GM12891 (cell line): Measurements from ENCODE around the gene CYP51A1.
"Not testable (repeated sequence)": the region's sequence is repeated elsewhere in the genome, so short reads cannot be mapped to it uniquely, and the experiment has no call there.

ENCODE experiments used
- DNase-seq: peaks from one replicate; pipeline ENCODE4 v3.0.0; 2011; ENCODE audit warnings: low spot score; ENCODE audit not compliant: insufficient read length
- FAIRE-seq: peaks from 2 replicates; lab custom pipeline; 2011; peaks lifted over from hg19 to GRCh38; lab: Jason Lieb, UNC
- PAX5 ChIP-seq: IDR thresholded peaks from 2 replicates; pipeline ENCODE4 v1.6.1; 2011; ENCODE audit warnings: low read length, moderate library complexity, mild to moderate bottlenecking; ENCODE audit not compliant: insufficient read depth, severe bottlenecking
- POLR2A ChIP-seq: IDR thresholded peaks from 2 replicates; pipeline ENCODE4 v1.6.1; 2011; ENCODE audit warnings: low read depth, low read length, control low read depth
- POLR2AphosphoS5 ChIP-seq: IDR thresholded peaks from 2 replicates; pipeline ENCODE4 v1.6.1; 2011; ENCODE audit warnings: low read depth, low read length, control low read depth
- POU2F2 ChIP-seq: IDR thresholded peaks from 2 replicates; pipeline ENCODE4 v1.6.1; 2011; ENCODE audit warnings: low read depth, mild to moderate bottlenecking, control low read depth, low read length, moderate library complexity
- SPI1 ChIP-seq: IDR thresholded peaks from 2 replicates; pipeline ENCODE4 v1.6.1; 2011; ENCODE audit warnings: low read depth, low read length, control low read depth
- TAF1 ChIP-seq: IDR thresholded peaks from 2 replicates; pipeline ENCODE4 v1.6.1; 2011; ENCODE audit warnings: low read depth, low read length, control low read depth

Gene CYP51A1

GRCh38 chr7:92150450-92151017, 16.3 kb upstream of the CYP51A1 start:
- FAIRE-seq (no peak), DNase-seq (no peak)
- TF ChIP-seq POU2F2 (no peak), SPI1 (no peak), PAX5 (no peak), POLR2AphosphoS5 (no peak), POLR2A (no peak), TAF1 (no peak)

- TF ChIP-seq PAX5 (no peak), POLR2AphosphoS5 (no peak), SPI1 (no peak), TAF1 (no peak), POU2F2 (no peak), POLR2A (no peak)
- FAIRE-seq (no peak), DNase-seq (no peak)
Observed at GRCh38 chr7:92149736-92150239, 15.5 kb upstream of the CYP51A1 start.

DNA sequence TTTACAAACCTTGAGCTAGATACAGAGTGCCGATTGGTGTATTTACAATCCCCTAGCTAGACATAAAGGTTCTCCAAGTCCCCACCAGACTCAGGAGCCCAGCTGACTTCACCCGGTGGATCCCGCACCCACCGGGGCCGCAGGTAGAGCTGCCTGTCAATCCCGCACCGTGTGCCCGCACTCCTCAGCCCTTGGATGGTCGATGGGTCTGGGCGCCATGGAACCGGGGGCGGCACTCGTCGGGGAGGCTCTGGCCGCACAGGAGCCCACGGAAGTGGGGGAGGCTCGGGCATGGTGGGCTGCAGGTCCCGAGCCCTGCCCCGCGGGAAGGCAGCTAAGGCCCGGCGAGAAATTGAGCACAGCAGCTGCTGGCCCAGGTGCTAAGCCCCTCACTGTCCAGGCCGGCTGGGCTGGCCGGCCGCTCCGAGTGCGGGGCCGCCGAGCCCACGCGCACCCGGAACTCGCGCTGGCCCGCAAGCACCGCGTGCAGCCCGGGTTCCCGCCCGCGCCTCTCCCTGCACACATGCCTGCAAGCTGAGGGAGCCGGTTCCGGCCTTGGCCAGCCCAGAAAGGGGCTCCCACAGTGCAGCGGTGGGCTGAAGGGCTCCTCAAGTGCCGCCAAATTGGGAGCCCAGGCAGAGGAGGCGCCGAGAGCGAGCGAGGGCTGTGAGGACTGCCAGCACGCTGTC, 9.1 kb upstream of the CYP51A1 start:
- not testable (repeated sequence) for DNase-seq, FAIRE-seq

- not testable (repeated sequence) for FAIRE-seq, DNase-seq
Observed at GRCh38 chr7:92142791-92143190, 8.5 kb upstream of the CYP51A1 start.

DNA sequence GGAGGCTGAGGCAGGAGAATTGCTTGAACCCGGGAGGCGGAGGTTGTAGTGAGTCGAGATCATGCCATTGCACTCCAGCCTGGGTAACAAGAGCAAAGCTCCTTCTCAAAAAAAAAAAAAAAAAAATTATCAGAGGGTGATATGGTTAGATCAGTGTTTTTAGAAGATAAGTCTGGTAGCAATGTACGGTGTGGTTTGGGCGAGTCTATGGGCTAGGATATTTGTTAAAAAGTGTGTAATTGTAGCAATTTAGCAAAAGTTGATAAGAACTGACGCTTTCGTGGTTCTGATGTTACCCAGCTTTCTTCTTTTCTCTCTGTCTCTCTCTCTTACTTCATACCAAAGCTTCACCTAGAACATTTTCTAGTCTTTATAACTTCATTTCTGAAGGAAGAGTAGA, 6.9 kb upstream of the CYP51A1 start:
- DNase-seq (no peak), FAIRE-seq (no peak)
- TF ChIP-seq PAX5 (no peak), POLR2AphosphoS5 (no peak), SPI1 (no peak), POU2F2 (no peak), TAF1 (no peak), POLR2A (no peak)

GRCh38 chr7:92137557-92137956, 3.3 kb upstream of the CYP51A1 start:
- TF ChIP-seq SPI1: no peak
- no peak for TF ChIP-seq POU2F2
- no peak for TF ChIP-seq PAX5
- TF ChIP-seq TAF1: no peak
- no peak for TF ChIP-seq POLR2AphosphoS5
- no peak for TF ChIP-seq POLR2A
- DNase-seq (no peak), FAIRE-seq (no peak)

DNA sequence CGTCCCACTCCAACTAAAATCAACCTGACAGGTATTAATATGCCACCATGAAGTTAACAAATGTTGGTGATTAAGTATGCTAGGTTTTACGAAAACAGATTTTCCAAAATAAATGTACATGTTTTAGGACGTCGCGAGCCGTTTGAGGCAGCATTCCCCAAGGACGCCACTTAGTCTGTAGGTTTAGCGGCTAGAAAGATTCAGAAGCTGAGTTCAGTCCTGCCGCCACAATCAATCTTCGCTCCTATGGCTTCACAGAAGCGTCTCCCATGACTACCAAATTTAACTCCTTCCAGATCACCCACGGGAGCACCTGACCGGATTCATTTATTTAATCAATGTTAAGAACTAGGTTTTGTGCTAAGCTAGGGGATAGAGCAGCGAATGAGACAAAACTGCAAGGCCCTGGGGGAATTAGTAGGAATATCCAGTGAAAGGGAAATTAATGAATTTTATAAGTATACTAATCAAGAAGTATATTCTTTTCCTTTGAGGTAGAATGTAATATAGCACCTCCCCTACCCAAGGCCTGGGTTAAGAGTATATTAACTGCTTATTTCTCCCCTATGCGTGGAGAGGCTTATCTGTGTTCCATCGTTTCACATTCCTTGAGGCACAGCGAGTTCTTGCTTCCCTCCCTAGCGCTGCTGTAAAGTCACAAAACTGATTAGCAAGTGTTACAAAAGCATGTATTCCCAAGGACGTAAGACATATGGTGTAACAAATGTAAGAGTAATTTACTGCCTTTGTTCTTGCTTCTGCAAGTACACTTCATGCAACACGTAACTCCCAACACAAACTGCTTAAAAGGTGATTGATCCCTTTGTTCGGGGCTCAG, 994 bp upstream of the CYP51A1 start:
- FAIRE-seq: peak; percentile 26
- TF ChIP-seq SPI1 (no peak), PAX5 (no peak), POLR2AphosphoS5 (no peak), POU2F2 (no peak), POLR2A (no peak), TAF1 (no peak)
- DNase-seq: no peak

DNA sequence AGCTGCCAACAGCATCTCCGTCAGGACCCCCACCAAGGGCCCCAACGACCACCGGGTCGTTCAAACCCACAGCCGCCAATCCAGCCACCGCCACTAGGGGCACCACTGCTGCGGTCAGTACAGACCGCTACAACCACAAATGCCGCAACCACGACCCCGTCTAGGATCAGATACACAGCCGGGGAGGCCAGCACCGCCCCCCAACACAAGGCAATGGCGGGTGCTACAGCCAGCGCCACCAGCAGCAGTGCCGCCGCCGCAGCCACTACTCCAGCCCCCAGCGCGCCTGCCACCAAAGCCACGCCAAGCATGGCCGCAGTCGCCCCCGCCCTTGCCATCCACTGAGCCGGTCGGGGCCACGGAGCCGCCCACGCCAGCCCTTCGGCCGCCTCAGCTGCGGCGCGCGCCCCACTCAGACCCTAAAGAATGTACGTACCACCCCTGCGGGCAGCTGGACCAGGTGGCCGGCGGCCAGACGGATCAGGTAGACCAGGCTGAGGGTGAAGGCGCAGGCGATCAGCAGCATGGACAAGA, 473 bp downstream of the CYP51A1 start:
- FAIRE-seq (peak; percentile 79), DNase-seq (peak; percentile 25)
- no peak for TF ChIP-seq POLR2A
- 0 out of 2 replicates have a peak, but pooled peaks have one; percentile 17 for TF ChIP-seq TAF1
- peak; percentile 73; the same call in 1 of the 2 replicates for TF ChIP-seq POU2F2

DNA sequence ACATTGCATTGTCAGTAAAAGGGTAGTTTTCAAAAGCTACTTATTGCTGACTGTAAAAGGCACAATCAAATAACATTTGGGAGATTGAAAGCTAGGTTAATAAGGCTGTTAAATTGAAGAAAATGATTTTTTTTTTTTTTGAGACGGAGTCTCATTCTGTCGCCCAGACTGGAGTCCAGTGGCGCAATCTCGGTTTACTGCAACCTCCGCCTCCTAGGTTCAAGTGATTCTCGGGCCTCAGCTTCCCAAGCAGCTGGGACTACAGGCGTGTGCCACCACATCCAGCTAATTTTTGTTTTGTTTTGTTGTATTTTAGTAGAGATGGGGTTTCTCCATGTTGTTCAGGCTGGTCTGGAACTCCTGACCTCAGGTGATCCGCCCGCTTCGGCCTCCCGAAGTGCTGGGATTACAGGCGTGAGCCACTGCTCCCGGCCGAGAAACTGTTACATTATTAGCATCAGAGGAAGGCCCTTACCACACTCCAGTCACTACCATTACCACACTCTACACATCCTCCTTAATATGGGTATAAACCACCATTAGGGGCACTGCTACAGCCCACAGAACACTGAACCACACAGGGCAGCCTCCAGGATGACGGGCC, 1.0 kb downstream of the CYP51A1 start:
- FAIRE-seq (no peak), DNase-seq (no peak)
- TF ChIP-seq POLR2A: no peak
- TF ChIP-seq PAX5: no peak
- no peak for TF ChIP-seq SPI1
- TF ChIP-seq TAF1: no peak
- TF ChIP-seq POU2F2: no peak
- no peak for TF ChIP-seq POLR2AphosphoS5
